DND-41 (cell line): ENCODE measurements around the gene FHIP1A.
A peak's percentile ranks its signal among the peaks of the same experiment; 100 is the strongest.

Source experiments
- ATAC-seq: fragments of 200-7000 bp; cut with Tn5 transposase; 3 replicates; pipeline ENCODE4 v1.9.1; 2021; ENCODE audit warnings: low read depth; ENCODE audit not compliant: insufficient read depth
- DNase-seq: peaks from one replicate; pipeline ENCODE4 v3.0.0-alpha.2; 2020
- H2AFZ ChIP-seq: 2 replicates; pipeline ENCODE4 v1.6.0; 2012; ENCODE audit warnings: low read depth, low read length
- H3K27ac ChIP-seq: 2 replicates; pipeline ENCODE4 v1.5.1; 2012; ENCODE audit warnings: low read length, inconsistent platforms
- H3K27me3 ChIP-seq: fragments of 200-600 bp; sonication (generic); 2 replicates; pipeline ENCODE4 v1.6.0; 2012; ENCODE audit warnings: low read length, mild to moderate bottlenecking, inconsistent platforms; ENCODE audit not compliant: insufficient read depth, poor library complexity
- H3K36me3 ChIP-seq: 2 replicates; pipeline ENCODE4 v1.5.1; 2012; ENCODE audit warnings: low read length, inconsistent platforms; ENCODE audit not compliant: insufficient read depth
- H3K4me1 ChIP-seq: 2 replicates; pipeline ENCODE4 v1.5.1; 2012; ENCODE audit warnings: mild to moderate bottlenecking, low read length; ENCODE audit not compliant: insufficient read depth
- H3K4me2 ChIP-seq: 2 replicates; pipeline ENCODE4 v1.6.0; 2012; ENCODE audit warnings: mild to moderate bottlenecking, moderate library complexity, low read length, inconsistent platforms; ENCODE audit not compliant: insufficient read depth
- H3K4me3 ChIP-seq, 2 experiments: fragments of 200-600 bp in 1 of 2; shearing (Covaris generic) in 1 of 2; 2 replicates each; pipeline ENCODE4 v1.5.1; 2012 to 2016; ENCODE audit warnings: inconsistent platforms in 2 of 2, low read length in 2 of 2, mild to moderate bottlenecking in 2 of 2, low read depth in 1 of 2, moderate library complexity in 1 of 2
- H3K79me2 ChIP-seq: 2 replicates; pipeline ENCODE4 v1.6.0; 2012; ENCODE audit warnings: low read length, inconsistent platforms; ENCODE audit not compliant: insufficient read depth
- H3K9ac ChIP-seq: 2 replicates; pipeline ENCODE4 v1.6.0; 2012; ENCODE audit warnings: low read depth, mild to moderate bottlenecking, inconsistent platforms, low read length, moderate library complexity
- H3K9me3 ChIP-seq: 2 replicates; pipeline ENCODE4 v1.5.1; 2012; ENCODE audit warnings: low read length, moderate library complexity, mild to moderate bottlenecking, inconsistent platforms; ENCODE audit not compliant: insufficient read depth, severe bottlenecking
- H4K20me1 ChIP-seq: 2 replicates; pipeline ENCODE4 v1.6.0; 2012; ENCODE audit warnings: low read length; ENCODE audit not compliant: insufficient read depth
- CTCF ChIP-seq: IDR thresholded peaks from 2 replicates; pipeline ENCODE4 v1.5.1; 2012; ENCODE audit warnings: borderline replicate concordance, low read length, moderate library complexity, mild to moderate bottlenecking; ENCODE audit not compliant: poor library complexity, severe bottlenecking; ENCODE audit errors: extremely low read depth
- EZH2 ChIP-seq: IDR thresholded peaks from 3 replicates; pipeline ENCODE4 v1.6.1; 2012; ENCODE audit warnings: borderline replicate concordance, low read depth, mild to moderate bottlenecking, moderate library complexity, low read length, inconsistent platforms; ENCODE audit not compliant: severe bottlenecking

The FHIP1A gene

GRCh38 chr4:151361966-151362365 is 47.0 kb upstream of the FHIP1A start:
- ATAC-seq (no peak), DNase-seq (no peak)
- no peaks in the 10 kb centered on the region for H3K79me2 ChIP-seq
- H3K4me2 ChIP-seq, result no peak overlapping the region
- no peak for TF ChIP-seq CTCF
- TF ChIP-seq EZH2, result no peak
- peaks cover 8% of the 10 kb centered on the region for H3K27me3 ChIP-seq
- no peak overlapping the region for H3K27ac ChIP-seq
- no peak overlapping the region for H3K9ac ChIP-seq
- no peak overlapping the region for H2AFZ ChIP-seq
- no peak overlapping the region for H3K4me3 ChIP-seq
- H3K4me1 ChIP-seq, result no peaks in the 10 kb centered on the region
- no peaks in the 10 kb centered on the region for H4K20me1 ChIP-seq
- H3K9me3 ChIP-seq, result no peaks in the 10 kb centered on the region
- no peaks in the 10 kb centered on the region for H3K36me3 ChIP-seq

- peak overlapping the region; percentile 43; the same call in 1 of the 2 replicates for H2AFZ ChIP-seq
Measured at GRCh38 chr4:151362404-151363164, 46.4 kb upstream of the FHIP1A start.

GRCh38 chr4:151376540-151376939 is 32.4 kb upstream of the FHIP1A start:
- Histone ChIP-seq H4K20me1 (no peaks in the 10 kb centered on the region), H3K79me2 (no peaks in the 10 kb centered on the region), H3K27ac (no peak overlapping the region), H3K27me3 (no peaks in the 10 kb centered on the region), H3K4me3 (no peak overlapping the region), H3K4me1 (no peaks in the 10 kb centered on the region), H3K9ac (no peak overlapping the region), H3K9me3 (no peaks in the 10 kb centered on the region), H3K4me2 (no peak overlapping the region), H3K36me3 (no peaks in the 10 kb centered on the region), H2AFZ (no peak overlapping the region)
- DNase-seq (no peak), ATAC-seq (no peak)
- TF ChIP-seq EZH2, result no peak
- TF ChIP-seq CTCF, result no peak

More at GRCh38 chr4:151362404-151363164, 46.4 kb upstream of the FHIP1A start:
- Histone ChIP-seq H3K4me1 (no peaks in the 10 kb centered on the region), H3K9me3 (no peaks in the 10 kb centered on the region), H4K20me1 (no peaks in the 10 kb centered on the region), H3K4me2 (no peak overlapping the region), H3K36me3 (no peaks in the 10 kb centered on the region), H3K27me3 (peaks cover 8% of the 10 kb centered on the region), H3K27ac (no peak overlapping the region), H3K4me3 (no peak overlapping the region), H3K79me2 (no peaks in the 10 kb centered on the region), H3K9ac (no peak overlapping the region)
- peak; percentile 99 for ATAC-seq
- DNase-seq, result peak; percentile 82
- TF ChIP-seq EZH2 (no peak), CTCF (peak; percentile 99)
